CD14-positive monocyte (primary cell): ENCODE data around the gene ITGA11. TPM values are rescaled to one million over a fixed set of nuclear protein-coding genes. Genes with fewer than 3 reads are reported as not detected.

Source experiments
- DNase-seq, 3 donors: peaks; one replicate each; pipeline ENCODE4 v3.0.0-alpha.2; 2011 to 2022
- H2AFZ ChIP-seq: 2 replicates; pipeline ENCODE4 v1.6.0; 2012; ENCODE audit warnings: mild to moderate bottlenecking, low read depth, low read length, inconsistent platforms; ENCODE audit not compliant: insufficient read depth, poor library complexity, severe bottlenecking
- H3K27ac ChIP-seq, 2 donors: 1 replicate in 1 of 2; 2 replicates in 1 of 2; pipeline ENCODE4 v1.5.1; 2012 to 2013; ENCODE audit warnings: low read length in 2 of 2, control low read depth in 1 of 2, inconsistent platforms in 1 of 2, low read depth in 1 of 2, mild to moderate bottlenecking in 1 of 2
- H3K27me3 ChIP-seq, 2 donors: one replicate each; pipeline versions ENCODE4 v1.6.0 to v1.6.1; 2011 to 2013; ENCODE audit warnings: low read length in 2 of 2; ENCODE audit not compliant: control insufficient read depth in 2 of 2, insufficient read depth in 2 of 2
- H3K36me3 ChIP-seq, 2 donors: replicated peaks in 1 of 2; 1 replicate in 1 of 2; 2 replicates in 1 of 2; pipeline versions ENCODE4 v1.5.1 to v1.6.1; 2012 to 2013; ENCODE audit warnings: low read length in 2 of 2, control low read depth in 1 of 2, inconsistent platforms in 1 of 2, mild to moderate bottlenecking in 1 of 2; ENCODE audit not compliant: insufficient read depth in 2 of 2, control insufficient read depth in 1 of 2
- H3K4me1 ChIP-seq, 2 donors: 1 replicate in 1 of 2; 2 replicates in 1 of 2; pipeline versions ENCODE4 v1.5.1 to v1.6.1; 2012 to 2013; ENCODE audit warnings: low read length in 2 of 2, control low read depth in 1 of 2, inconsistent platforms in 1 of 2, mild to moderate bottlenecking in 1 of 2, moderate library complexity in 1 of 2; ENCODE audit not compliant: insufficient read depth in 2 of 2, control insufficient read depth in 1 of 2
- H3K4me2 ChIP-seq: replicated peaks from 2 replicates; pipeline ENCODE3; 2012; ENCODE audit warnings: low read length, moderate library complexity, mild to moderate bottlenecking; ENCODE audit not compliant: poor library complexity, severe bottlenecking; ENCODE audit errors: extremely low read depth
- H3K4me3 ChIP-seq, 3 experiments: fragments of 200-600 bp in 1 of 3; sonication (generic) in 1 of 3; replicated peaks in 1 of 3; 1 replicate in 2 of 3; 2 replicates in 1 of 3; pipeline ENCODE4 v1.5.1; 2011 to 2013; ENCODE audit warnings: low read length in 3 of 3, mild to moderate bottlenecking in 3 of 3, control low read depth in 2 of 3, low read depth in 2 of 3, inconsistent platforms in 1 of 3, moderate library complexity in 1 of 3
- H3K79me2 ChIP-seq: 2 replicates; pipeline ENCODE4 v1.6.0; 2012; ENCODE audit warnings: mild to moderate bottlenecking, control low read depth, inconsistent platforms, low read length, moderate library complexity; ENCODE audit not compliant: insufficient read depth
- H3K9ac ChIP-seq: 2 replicates; pipeline ENCODE4 v1.6.0; 2017; ENCODE audit warnings: low read length, mild to moderate bottlenecking; ENCODE audit not compliant: insufficient read depth, poor library complexity, severe bottlenecking
- H3K9me3 ChIP-seq, 2 donors: replicated peaks in 1 of 2; 1 replicate in 1 of 2; 2 replicates in 1 of 2; pipeline versions ENCODE4 v1.5.1 to v1.6.1; 2012 to 2013; ENCODE audit warnings: low read length in 2 of 2, control low read depth in 1 of 2; ENCODE audit not compliant: control insufficient read depth in 1 of 2, insufficient read depth in 1 of 2
- H4K20me1 ChIP-seq: 2 replicates; pipeline ENCODE4 v1.6.0; 2012; ENCODE audit warnings: mild to moderate bottlenecking, low read length, control low read depth, moderate library complexity; ENCODE audit not compliant: insufficient read depth
- H3K27ac Mint-ChIP-seq, 7 donors: one replicate each; pipeline ENCODE4 v1.8.0; 2020; ENCODE audit warnings: mild to moderate bottlenecking in 7 of 7, mixed read lengths in 7 of 7, moderate library complexity in 6 of 7, inconsistent platforms in 2 of 7
- H3K27me3 Mint-ChIP-seq, 3 donors: one replicate each; pipeline ENCODE4 v1.8.0; 2021 to 2022; ENCODE audit warnings: low read depth in 3 of 3, mild to moderate bottlenecking in 3 of 3, mixed read lengths in 3 of 3, moderate library complexity in 3 of 3, inconsistent platforms in 1 of 3
- H3K36me3 Mint-ChIP-seq, 2 donors: one replicate each; pipeline ENCODE4 v1.8.0; 2020; ENCODE audit warnings: mixed read lengths in 2 of 2, inconsistent platforms in 1 of 2, mild to moderate bottlenecking in 1 of 2
- H3K4me1 Mint-ChIP-seq: one replicate; pipeline ENCODE4 v1.8.0; 2020; ENCODE audit warnings: mild to moderate bottlenecking, mixed read lengths
- H3K4me3 Mint-ChIP-seq, 2 donors: one replicate each; pipeline ENCODE4 v1.8.0; 2020; ENCODE audit warnings: mild to moderate bottlenecking in 2 of 2, mixed read lengths in 2 of 2, moderate library complexity in 1 of 2
- H3K9me3 Mint-ChIP-seq, 7 donors: one replicate each; pipeline ENCODE4 v1.8.0; 2020 to 2022; ENCODE audit warnings: mixed read lengths in 7 of 7, mild to moderate bottlenecking in 6 of 7, moderate library complexity in 6 of 7, inconsistent platforms in 2 of 7
- WGBS: methylation state at CpG from one replicate; pipeline ENCODE4 v1.1.5; 2013; ENCODE audit warnings: missing lambda C conversion rate; ENCODE audit not compliant: insufficient coverage; 5-methylcytosine and 5-hydroxymethylcytosine counted together
- intact Hi-C, 2 donors: fragments of 100-400 bp; cut with micrococcal nuclease; formaldehyde crosslinking; loops; one replicate each; pipeline versions ENCODE4 v1.15.0 to v1.15.1; 2023
- polyA plus RNA-seq, 3 donors: library from polyadenylated mRNA; depleted of rRNA in 1 of 3; unstranded in 2 of 3; stranded (reverse) in 1 of 3; fragments of 300-500 nt in 2 of 3; fragments of >200 nt in 1 of 3; fragmentation: Illumina TruSeq in 2 of 3; gene quantifications; 1 replicate in 2 of 3; 2 replicates in 1 of 3; pipeline ENCODE4 v1.2.3, GENCODE V29; 2012 to 2021
- TF ChIP-seq, protein P1 (sequence below): fragments of 200-600 bp; IDR thresholded peaks from one replicate; pipeline ENCODE4 v1.8.0; 2022; ENCODE audit warnings: antibody characterized with exemption, mild to moderate bottlenecking

ITGA11 gene
- polyA plus RNA-seq, 3 donors, result under 0.01 to 0.01 TPM; not detected in 1

DNA sequence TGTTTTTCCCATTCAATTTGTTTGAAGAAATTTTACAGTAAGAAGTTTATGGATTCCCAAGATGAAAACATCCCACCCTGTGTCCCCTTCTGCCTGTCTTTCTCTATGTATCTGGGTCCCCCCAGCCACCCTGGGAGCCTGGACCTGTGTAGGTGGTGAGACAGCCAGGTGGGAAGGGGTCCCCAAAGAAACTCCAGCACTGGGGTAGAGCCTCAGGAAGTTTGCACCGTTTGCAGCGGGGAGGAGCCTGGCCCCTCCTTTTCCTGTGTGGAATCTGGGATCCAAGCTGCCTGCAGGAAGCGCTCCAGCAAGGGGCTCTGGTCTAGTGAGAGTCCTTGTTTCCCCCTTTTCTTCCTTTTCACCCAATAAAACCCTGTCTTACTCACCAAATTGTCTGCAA lies 49.4 kb upstream of the ITGA11 start:
- intact Hi-C loops, result no loop called here
- 93% methylated on average over 2 of the region's 3 CpGs for WGBS
- H3K36me3 ChIP-seq, result no peaks in the 10 kb centered on the region
- no peak overlapping the region for H2AFZ ChIP-seq
- H3K4me2 ChIP-seq, result no peak overlapping the region
- H3K27me3 ChIP-seq, result no peaks in the 10 kb centered on the region
- H3K4me3 ChIP-seq, result no peak overlapping the region
- H4K20me1 ChIP-seq, result no peaks in the 10 kb centered on the region
- TF ChIP-seq, protein P1, sequence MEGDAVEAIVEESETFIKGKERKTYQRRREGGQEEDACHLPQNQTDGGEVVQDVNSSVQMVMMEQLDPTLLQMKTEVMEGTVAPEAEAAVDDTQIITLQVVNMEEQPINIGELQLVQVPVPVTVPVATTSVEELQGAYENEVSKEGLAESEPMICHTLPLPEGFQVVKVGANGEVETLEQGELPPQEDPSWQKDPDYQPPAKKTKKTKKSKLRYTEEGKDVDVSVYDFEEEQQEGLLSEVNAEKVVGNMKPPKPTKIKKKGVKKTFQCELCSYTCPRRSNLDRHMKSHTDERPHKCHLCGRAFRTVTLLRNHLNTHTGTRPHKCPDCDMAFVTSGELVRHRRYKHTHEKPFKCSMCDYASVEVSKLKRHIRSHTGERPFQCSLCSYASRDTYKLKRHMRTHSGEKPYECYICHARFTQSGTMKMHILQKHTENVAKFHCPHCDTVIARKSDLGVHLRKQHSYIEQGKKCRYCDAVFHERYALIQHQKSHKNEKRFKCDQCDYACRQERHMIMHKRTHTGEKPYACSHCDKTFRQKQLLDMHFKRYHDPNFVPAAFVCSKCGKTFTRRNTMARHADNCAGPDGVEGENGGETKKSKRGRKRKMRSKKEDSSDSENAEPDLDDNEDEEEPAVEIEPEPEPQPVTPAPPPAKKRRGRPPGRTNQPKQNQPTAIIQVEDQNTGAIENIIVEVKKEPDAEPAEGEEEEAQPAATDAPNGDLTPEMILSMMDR, result no peak
- H3K9me3 ChIP-seq, result no peaks in the 10 kb centered on the region
- no peak overlapping the region for H3K27ac Mint-ChIP-seq
- H3K27me3 Mint-ChIP-seq, result peaks cover 8 to 11% (median 9%) of the 10 kb centered on the region in 3 donors
- H3K79me2 ChIP-seq, result no peaks in the 10 kb centered on the region
- H3K36me3 Mint-ChIP-seq, result no peaks in the 10 kb centered on the region
- no peaks in the 10 kb centered on the region for H3K4me1 Mint-ChIP-seq
- no peak for DNase-seq
- H3K27ac ChIP-seq, result no peak overlapping the region
- H3K4me1 ChIP-seq, result no peaks in the 10 kb centered on the region
- H3K9ac ChIP-seq, result no peak overlapping the region
- H3K4me3 Mint-ChIP-seq, result no peak overlapping the region
- H3K9me3 Mint-ChIP-seq, result peaks cover 0 to 3% (median 0%) of the 10 kb centered on the region in 7 donors

DNA sequence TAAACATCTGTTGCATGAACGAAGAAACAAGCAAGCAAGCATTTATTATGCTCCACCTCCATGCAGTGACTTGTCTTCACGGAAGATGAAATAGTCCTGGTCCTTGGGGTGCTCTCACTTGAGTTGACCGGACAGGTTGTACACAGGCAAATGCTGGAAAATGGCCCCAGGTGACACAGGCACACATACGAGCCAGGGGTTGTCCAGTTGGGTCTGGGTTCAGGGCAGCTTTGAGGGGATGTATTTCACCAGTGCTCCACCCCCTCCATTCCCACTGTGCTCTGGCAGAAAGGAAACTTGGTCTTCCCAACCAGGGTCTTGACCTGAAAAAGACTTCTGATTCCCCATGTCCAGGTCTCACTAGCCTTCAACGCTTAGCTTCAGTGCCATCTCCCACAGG lies 48.3 kb upstream of the ITGA11 start:
- Histone ChIP-seq H3K27me3 (no peaks in the 10 kb centered on the region), H3K79me2 (no peaks in the 10 kb centered on the region), H4K20me1 (no peaks in the 10 kb centered on the region), H3K9me3 (no peaks in the 10 kb centered on the region), H2AFZ (no peak overlapping the region), H3K4me2 (no peak overlapping the region), H3K4me3 (no peak overlapping the region), H3K27ac (no peak overlapping the region), H3K36me3 (no peaks in the 10 kb centered on the region), H3K4me1 (no peaks in the 10 kb centered on the region), H3K9ac (no peak overlapping the region)
- intact Hi-C loops, result no loop called here
- TF ChIP-seq, protein P1, result no peak
- Mint-ChIP-seq H3K27ac (peak overlapping the region in 1 of 7 donors; percentile 9), H3K36me3 (no peaks in the 10 kb centered on the region), H3K27me3 (peaks cover 3 to 5% (median 5%) of the 10 kb centered on the region in 3 donors), H3K4me3 (no peak overlapping the region), H3K9me3 (peaks cover 0 to 3% (median 0%) of the 10 kb centered on the region in 7 donors), H3K4me1 (no peaks in the 10 kb centered on the region)
- no peak for DNase-seq
- 100% methylated on average over 2 of the region's 5 CpGs for WGBS
